Loucy (cell line): Measurements from ENCODE around the gene PLEKHH2.
A peak's percentile ranks its signal among the peaks of the same experiment; 100 is the strongest.

Experiments
- H2AFZ ChIP-seq: fragments of 200-600 bp; sonication (generic); 2 replicates; pipeline ENCODE4 v1.6.0; 2016; ENCODE audit warnings: antibody characterized with exemption, mild to moderate bottlenecking, low read length, moderate library complexity
- H3F3A ChIP-seq: fragments of 200-600 bp; 2 replicates; pipeline ENCODE4 v1.6.0; 2016; ENCODE audit warnings: antibody characterized with exemption, low read depth, mild to moderate bottlenecking
- H3K27me3 ChIP-seq: fragments of 200-600 bp; sonication (generic); 2 replicates; pipeline ENCODE4 v1.6.1; 2014; ENCODE audit warnings: low read length, mild to moderate bottlenecking; ENCODE audit not compliant: insufficient read depth, poor library complexity, severe bottlenecking
- H3K36me3 ChIP-seq: fragments of 200-600 bp; sonication (generic); 2 replicates; pipeline ENCODE4 v1.6.1; 2016; ENCODE audit warnings: low read length; ENCODE audit not compliant: insufficient read depth
- H3K4me1 ChIP-seq: fragments of 200-600 bp; sonication (generic); 2 replicates; pipeline ENCODE4 v1.5.1; 2014; ENCODE audit warnings: low read length, mild to moderate bottlenecking; ENCODE audit not compliant: insufficient read depth, poor library complexity, severe bottlenecking
- H3K4me2 ChIP-seq: fragments of 200-600 bp; sonication (generic); 2 replicates; pipeline ENCODE4 v1.6.0; 2014; ENCODE audit warnings: antibody characterized with exemption, low read length, low read depth, mild to moderate bottlenecking; ENCODE audit not compliant: poor library complexity, severe bottlenecking
- H3K4me3 ChIP-seq: fragments of 200-600 bp; sonication (generic); 2 replicates; pipeline ENCODE4 v1.5.1; 2014; ENCODE audit warnings: low read length, mild to moderate bottlenecking, mixed read lengths; ENCODE audit not compliant: poor library complexity, severe bottlenecking
- H3K79me2 ChIP-seq: fragments of 200-600 bp; sonication (generic); 2 replicates; pipeline ENCODE4 v1.6.1; 2014; ENCODE audit warnings: low read length; ENCODE audit not compliant: insufficient read depth
- H3K9ac ChIP-seq: fragments of 200-600 bp; sonication (generic); 2 replicates; pipeline ENCODE4 v1.6.0; 2014; ENCODE audit warnings: mild to moderate bottlenecking, low read depth, low read length, moderate library complexity; ENCODE audit not compliant: poor library complexity, severe bottlenecking
- H3K9me2 ChIP-seq: fragments of 200-600 bp; sonication (generic); replicated peaks from 2 replicates; pipeline ENCODE4 v1.6.1; 2016; ENCODE audit warnings: low read depth, low read length, mixed read lengths
- H3K9me3 ChIP-seq: fragments of 200-600 bp; sonication (generic); 2 replicates; pipeline ENCODE4 v1.6.1; 2014; ENCODE audit warnings: mild to moderate bottlenecking, antibody characterized with exemption, low read length, low read depth; ENCODE audit not compliant: insufficient read depth
- H4K20me1 ChIP-seq: fragments of 200-600 bp; sonication (generic); 2 replicates; pipeline ENCODE4 v1.6.0; 2014; ENCODE audit warnings: antibody characterized with exemption, low read length, mild to moderate bottlenecking; ENCODE audit not compliant: insufficient read depth, poor library complexity, severe bottlenecking
- EZH2phosphoT487 ChIP-seq: fragments of 200-600 bp; IDR thresholded peaks from 2 replicates; pipeline ENCODE4 v1.6.1; 2018; ENCODE audit warnings: antibody characterized with exemption, mild to moderate bottlenecking, moderate library complexity, borderline replicate concordance
- TF ChIP-seq, protein P1 (sequence below): fragments of 200-600 bp; sonication (generic); conservative IDR thresholded peaks from 2 replicates; pipeline ENCODE4 v1.5.1; 2014; ENCODE audit warnings: mild to moderate bottlenecking, antibody characterized with exemption, low read length

The PLEKHH2 gene

DNA sequence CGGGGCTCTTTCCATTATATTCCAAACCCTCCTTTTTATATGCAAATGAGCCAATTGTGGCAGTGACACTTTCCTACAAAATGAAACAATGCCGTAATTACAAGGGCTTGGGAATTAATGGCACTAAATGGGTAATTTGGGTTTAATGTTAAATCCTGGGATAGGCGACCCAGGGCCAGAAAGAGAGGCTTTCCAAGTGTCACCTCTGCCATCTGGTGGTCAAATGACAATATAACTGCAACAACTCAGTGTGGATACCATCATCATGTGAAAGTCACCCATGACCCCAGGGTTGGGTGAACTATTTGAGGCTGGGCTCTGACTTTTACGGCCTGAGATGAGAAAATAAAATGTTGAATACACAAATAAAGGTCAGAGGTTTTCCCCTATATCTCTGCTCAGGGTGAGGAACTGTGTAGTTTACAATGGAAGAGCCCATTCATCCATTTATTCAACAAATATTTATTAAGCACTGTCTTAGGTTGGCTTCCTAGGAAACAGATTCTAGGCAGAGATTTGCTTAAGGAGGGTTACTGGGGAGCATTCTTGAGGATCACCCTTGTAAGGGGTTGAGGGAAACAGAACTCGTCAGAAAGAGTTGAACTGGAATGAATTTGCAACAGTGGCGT lies 27.7 kb upstream of the PLEKHH2 start:
- H3K36me3 ChIP-seq, result no peaks in the 10 kb centered on the region
- no peaks in the 10 kb centered on the region for H3K9me3 ChIP-seq
- no peaks in the 10 kb centered on the region for H3K27me3 ChIP-seq
- H3K9ac ChIP-seq, result no peak overlapping the region
- H3F3A ChIP-seq, result no peaks in the 10 kb centered on the region
- TF ChIP-seq, protein P1, sequence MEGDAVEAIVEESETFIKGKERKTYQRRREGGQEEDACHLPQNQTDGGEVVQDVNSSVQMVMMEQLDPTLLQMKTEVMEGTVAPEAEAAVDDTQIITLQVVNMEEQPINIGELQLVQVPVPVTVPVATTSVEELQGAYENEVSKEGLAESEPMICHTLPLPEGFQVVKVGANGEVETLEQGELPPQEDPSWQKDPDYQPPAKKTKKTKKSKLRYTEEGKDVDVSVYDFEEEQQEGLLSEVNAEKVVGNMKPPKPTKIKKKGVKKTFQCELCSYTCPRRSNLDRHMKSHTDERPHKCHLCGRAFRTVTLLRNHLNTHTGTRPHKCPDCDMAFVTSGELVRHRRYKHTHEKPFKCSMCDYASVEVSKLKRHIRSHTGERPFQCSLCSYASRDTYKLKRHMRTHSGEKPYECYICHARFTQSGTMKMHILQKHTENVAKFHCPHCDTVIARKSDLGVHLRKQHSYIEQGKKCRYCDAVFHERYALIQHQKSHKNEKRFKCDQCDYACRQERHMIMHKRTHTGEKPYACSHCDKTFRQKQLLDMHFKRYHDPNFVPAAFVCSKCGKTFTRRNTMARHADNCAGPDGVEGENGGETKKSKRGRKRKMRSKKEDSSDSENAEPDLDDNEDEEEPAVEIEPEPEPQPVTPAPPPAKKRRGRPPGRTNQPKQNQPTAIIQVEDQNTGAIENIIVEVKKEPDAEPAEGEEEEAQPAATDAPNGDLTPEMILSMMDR, result peak; percentile 82
- no peak for TF ChIP-seq EZH2phosphoT487
- no peaks in the 10 kb centered on the region for H3K79me2 ChIP-seq
- no peaks in the 10 kb centered on the region for H3K4me1 ChIP-seq
- H2AFZ ChIP-seq, result 0 out of 2 replicates have a peak overlapping the region, but pooled peaks have one; percentile 31
- H3K4me3 ChIP-seq, result no peak overlapping the region
- H3K9me2 ChIP-seq, result no peaks in the 10 kb centered on the region
- no peaks in the 10 kb centered on the region for H4K20me1 ChIP-seq
- H3K4me2 ChIP-seq, result no peak overlapping the region

DNA sequence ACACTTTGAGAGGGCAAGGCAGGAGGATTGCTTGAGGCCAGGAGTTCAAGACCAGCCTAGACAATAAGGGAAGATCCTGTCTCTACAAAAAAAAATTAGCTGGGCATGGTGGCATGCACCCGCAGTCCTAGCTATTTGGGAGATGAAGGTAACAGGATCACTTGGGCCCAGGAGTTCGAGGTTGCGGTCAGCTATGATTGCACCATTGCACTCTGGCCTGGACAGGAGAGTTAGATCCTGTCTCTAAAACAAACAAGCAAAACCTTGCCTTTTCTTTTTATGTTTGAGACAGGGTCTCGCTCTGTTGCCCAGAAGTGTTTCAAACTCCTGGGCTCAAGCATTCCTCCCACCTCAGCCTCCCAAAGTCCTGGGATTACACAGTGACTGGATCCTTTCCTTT lies 26.7 kb upstream of the PLEKHH2 start:
- Histone ChIP-seq H3K4me3 (no peak overlapping the region), H3K36me3 (no peaks in the 10 kb centered on the region), H3K4me1 (no peaks in the 10 kb centered on the region), H4K20me1 (no peaks in the 10 kb centered on the region), H3K4me2 (no peak overlapping the region), H3K79me2 (no peaks in the 10 kb centered on the region), H3K27me3 (no peaks in the 10 kb centered on the region), H2AFZ (no peak overlapping the region), H3K9me3 (no peaks in the 10 kb centered on the region), H3K9me2 (no peaks in the 10 kb centered on the region), H3K9ac (no peak overlapping the region), H3F3A (no peaks in the 10 kb centered on the region)
- no peak for TF ChIP-seq EZH2phosphoT487
- TF ChIP-seq, protein P1, result no peak

DNA sequence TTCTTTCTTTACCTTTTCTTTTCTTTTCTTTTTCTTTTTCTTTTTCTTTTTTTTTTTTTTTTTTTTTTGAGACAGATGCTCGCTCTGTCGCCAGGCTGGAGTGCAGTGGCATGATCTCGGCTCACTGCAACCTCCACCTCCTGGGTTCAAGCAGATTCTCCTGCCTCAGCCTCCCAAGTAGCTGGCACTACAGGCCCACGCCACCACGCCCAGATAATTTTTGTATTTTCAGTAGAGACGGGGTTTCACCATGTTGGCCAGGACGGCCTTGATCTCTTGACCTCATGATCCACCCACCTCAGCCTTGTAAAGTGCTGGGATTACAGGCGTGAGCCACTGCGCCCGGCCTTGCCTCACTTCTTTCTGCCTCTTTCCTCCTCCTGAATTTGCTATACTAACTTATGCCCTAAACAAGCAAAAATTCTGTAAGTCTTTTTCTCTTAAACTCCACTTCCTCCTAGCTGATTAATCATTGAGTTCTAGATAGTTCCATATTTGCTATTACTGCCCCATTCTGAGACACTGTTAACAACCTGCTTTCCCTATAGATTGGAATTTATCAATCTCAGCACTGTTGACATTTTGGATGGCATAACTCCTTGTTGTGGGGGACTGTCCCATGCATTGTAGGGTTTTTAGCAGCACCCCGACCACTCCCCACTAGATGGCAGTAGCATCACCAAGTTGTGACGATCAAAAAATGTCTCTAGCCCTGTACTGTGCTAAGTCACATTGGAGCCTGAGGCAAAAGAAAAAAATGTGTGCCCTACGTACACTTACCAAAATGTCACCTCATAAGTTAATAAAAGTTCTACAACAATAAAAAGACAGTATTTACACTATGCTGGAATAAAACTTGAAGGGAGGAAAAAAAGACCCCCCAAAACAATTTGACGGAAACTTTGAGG lies 24.8 kb upstream of the PLEKHH2 start:
- Histone ChIP-seq H3K4me3 (no peak overlapping the region), H3F3A (no peaks in the 10 kb centered on the region), H3K27me3 (no peaks in the 10 kb centered on the region), H3K4me1 (no peaks in the 10 kb centered on the region), H3K9me3 (no peaks in the 10 kb centered on the region), H3K9me2 (no peaks in the 10 kb centered on the region), H3K79me2 (no peaks in the 10 kb centered on the region), H3K4me2 (no peak overlapping the region), H4K20me1 (no peaks in the 10 kb centered on the region), H3K9ac (no peak overlapping the region), H3K36me3 (no peaks in the 10 kb centered on the region), H2AFZ (peak overlapping the region; percentile 34)
- TF ChIP-seq EZH2phosphoT487, result no peak
- TF ChIP-seq, protein P1, result peak; percentile 93
